Ishikawa (cell line): Measurements from ENCODE around the gene PIGA.

Source experiments
- EP300 ChIP-seq: IDR thresholded peaks from 2 replicates; pipeline ENCODE4 v1.6.1; 2012; ENCODE audit warnings: borderline replicate concordance
- RAD21 ChIP-seq: IDR thresholded peaks from 2 replicates; pipeline ENCODE4 v1.6.1; 2012; ENCODE audit warnings: low read depth
- TAF1 ChIP-seq: IDR thresholded peaks from 2 replicates; pipeline ENCODE4 v1.6.1; 2012; ENCODE audit warnings: low read depth, mild to moderate bottlenecking

DNA sequence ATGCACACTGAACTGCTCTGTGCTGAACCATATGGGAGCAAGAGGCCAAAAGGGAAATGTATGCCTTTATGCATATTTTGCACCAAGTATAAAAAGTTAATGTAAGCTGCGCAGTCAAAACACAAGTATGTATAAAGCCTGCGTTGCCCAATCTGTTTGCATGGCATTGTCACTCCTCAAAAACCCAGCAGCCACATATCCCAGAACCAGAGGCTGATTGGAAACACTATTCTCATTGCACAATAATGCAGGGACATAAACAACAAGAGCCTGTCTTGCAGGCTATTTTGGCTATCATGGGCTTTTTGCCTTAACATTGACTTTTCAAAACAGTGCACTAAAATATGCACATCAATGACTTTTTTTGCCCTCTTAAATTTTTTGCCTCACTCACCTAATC is 60.4 kb downstream of the PIGA start:
- no peak for TF ChIP-seq RAD21
- TF ChIP-seq EP300, result no peak
- TF ChIP-seq TAF1, result no peak
